HG02798 (cell line): ENCODE measurements around the gene SFRP2.
A peak's percentile ranks its signal among the peaks of the same experiment; 100 is the strongest.

Experiments used
- ATAC-seq: cut with Tn5 transposase; IDR thresholded peaks from one replicate; pipeline ENCODE4 v1.9.1; 2021; ENCODE audit warnings: mild to moderate bottlenecking; ENCODE audit not compliant: unreplicated experiment, poor library complexity

The SFRP2 gene

DNA sequence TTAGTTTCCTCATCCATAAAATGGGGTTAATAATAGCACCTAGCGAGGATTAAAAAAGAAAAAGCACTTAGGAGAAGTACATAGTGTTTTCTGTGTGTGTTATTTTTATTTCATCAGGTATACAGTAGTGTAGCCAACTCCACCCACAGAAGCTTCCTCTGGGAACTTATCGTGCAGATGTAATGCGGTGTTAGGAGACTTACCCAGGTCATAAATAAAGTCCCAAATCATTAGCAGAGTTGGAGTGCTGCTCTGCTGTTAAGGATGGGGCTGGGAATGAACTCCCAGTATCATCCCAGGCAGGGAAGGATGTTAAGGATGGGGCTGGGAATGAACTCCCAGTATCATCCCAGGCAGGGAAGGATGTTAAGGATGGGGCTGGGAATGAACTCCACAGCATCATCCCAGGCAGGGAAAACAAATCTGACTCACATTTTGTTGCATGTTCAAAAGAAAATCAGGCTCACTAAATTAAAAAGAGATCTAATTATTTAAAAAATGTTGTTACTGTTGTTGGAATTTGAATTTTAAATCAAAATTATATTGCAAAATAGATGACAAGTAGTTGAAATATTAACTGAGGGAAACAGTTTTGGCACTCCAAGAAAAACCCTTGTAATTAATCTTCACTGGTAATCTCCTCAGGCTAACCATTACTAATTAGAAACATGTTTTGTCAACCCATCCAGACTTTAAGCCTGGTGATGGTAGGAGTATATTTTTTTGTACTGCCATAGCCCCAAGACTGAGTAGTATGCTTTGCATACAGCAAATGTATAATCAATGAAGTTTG, 10.2 kb upstream of the SFRP2 start:
- ATAC-seq, result no peak

DNA sequence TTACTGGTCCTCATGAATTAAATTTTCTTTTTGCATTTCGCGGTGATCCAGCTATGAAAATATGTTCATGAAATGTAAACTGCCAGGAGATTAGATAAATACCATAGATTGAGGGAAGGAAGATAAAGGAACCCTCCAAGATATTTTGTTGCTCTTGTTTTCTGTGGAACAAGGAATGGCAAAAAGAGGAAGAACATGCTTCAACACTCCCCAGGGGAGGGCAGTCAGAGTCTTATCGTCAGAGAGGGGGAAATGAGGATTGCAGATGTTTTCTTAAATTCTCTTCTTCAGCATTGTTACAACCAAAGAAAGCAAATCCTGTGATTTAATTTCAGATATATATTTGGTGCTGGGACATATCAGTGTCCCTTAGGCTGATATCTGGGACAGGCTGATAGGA, 9.5 kb upstream of the SFRP2 start:
- no peak for ATAC-seq

DNA sequence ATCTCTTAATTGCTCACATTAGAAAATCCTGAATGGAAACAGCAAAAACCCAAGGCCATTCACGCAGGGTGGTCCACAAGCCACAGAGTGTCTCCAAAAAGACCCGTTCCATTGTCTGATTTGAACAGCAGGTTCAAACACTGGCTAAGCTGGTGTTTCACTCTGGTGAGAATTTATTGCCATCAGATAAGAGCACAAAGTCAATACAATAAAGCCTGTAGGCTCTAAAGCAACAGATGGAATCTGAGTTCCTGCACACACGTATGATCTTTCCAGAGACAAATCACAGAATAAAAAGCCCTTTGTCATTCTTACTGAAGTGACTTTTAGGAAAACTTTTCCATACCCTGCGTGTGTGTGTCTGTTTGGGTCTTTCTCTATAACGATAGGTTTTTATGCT, 5.1 kb upstream of the SFRP2 start:
- ATAC-seq, result no peak

DNA sequence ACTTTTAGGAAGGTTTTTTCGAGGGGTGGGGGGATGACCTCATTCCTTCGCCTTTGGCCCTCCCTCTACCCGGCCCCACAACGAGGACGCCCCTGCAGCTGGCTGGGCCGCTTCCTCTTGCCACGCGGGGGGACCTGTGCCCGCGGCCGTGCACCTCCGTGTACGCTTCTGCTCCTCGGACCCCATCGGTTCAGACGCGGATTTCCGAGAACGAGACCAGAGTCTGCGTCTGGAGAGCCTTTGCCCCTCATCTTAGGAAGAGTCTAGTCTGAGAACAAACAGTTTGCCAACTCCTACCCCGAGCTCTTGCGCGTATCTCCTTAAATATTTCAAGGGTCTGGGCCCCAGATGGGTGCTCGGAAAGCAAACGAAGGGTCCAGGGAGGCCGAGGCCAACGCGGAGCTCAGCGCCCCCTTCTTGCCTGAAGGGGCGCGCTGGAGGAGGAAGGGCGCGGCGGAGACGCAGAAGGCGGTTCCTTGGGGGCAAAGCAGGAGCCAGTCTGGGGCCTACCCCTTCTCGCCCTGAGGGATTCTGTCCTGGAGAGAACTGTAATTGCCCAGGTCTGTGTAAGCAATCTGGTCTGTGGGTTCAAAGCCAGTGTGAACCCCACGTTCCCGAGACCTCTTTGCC, 3.9 kb upstream of the SFRP2 start:
- ATAC-seq, result no peak

DNA sequence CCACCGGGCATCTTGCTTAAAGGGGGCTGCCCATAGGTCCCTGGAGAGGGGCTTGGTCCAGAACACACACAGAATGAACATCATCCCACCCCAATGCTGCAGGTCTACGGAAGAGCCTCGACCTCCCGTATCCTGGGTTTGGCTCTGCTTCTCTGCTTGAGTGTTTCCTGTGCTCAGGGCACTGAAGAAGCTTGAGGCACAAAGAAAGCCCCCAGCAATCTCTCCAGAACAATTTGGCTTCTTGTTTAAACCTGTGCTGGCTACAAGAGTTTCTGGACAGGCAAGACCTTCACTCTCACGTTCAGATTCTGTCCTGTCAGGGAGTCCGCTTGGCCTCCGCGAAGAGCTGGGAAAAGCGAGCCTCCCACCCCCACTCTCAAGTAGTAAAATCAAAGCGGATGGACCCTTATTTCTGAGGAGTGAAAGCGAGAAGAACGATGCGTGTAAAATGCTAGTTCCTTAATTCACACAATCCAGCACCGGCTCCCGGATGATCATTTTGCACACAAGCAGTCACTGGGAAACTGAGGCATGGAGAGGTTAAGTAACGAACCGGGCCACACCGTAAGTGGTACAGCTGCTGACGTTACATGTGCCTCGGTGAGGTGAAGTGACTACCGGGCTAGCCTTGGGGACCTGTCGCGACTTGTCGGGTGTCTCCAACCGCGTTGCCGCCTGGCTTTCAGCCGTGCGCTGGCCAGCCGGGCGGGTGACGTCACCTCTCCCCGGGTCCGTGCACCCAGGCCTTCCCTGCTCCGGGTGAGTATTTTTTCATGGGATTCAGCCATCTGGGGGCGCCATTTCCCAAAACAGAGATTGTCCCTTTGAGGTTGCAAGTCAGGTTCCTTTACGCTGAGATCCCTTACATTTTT, 3.1 kb upstream of the SFRP2 start:
- no peak for ATAC-seq

DNA sequence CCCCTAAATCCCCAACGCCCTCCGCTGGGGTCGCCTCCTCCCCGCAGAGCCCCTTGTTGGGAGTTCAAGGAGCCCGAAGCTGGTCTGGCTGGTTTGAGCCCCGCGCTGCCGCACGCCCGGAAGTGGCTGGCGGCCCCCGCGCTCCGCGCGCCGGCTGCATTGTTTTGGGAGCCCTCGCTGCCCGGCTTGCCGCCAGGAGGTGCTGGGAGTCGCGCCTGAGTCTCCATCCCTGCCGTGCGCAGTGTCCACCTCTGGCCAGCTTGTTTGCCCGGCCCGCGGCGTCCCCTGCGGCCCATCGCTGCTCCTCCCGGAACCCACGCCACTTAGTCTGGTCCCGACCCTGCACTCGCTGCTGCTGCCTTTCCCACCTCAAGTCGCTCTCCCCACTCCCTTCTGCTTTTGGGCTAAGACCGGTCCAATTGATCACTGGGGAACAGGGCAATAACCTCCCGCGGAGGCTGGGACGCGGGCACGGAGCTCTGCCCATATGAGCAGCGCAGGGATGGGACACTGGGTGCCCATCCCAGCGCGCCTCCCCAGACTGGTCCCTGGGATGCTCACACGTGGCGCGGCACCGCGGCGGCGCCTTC, 2.2 kb upstream of the SFRP2 start:
- peak; percentile 43 for ATAC-seq

DNA sequence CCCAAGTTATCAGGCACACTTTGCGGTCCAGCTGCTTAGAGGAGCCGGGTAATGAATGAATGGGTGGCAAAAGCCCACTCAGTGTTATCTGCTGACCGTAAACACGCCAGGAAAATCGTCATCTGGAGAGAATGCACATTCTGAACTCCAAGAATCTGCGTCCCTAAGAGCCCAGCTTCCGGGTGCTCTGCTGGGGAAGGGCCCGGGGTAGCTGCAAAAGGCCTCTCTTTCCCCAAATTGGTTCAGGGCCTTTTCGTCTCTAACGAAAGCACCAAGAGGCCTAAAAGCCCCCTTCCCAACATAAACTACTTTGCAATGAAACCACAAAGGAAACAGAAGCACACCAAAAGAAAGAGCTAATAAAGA, 1.6 kb upstream of the SFRP2 start:
- no peak for ATAC-seq

DNA sequence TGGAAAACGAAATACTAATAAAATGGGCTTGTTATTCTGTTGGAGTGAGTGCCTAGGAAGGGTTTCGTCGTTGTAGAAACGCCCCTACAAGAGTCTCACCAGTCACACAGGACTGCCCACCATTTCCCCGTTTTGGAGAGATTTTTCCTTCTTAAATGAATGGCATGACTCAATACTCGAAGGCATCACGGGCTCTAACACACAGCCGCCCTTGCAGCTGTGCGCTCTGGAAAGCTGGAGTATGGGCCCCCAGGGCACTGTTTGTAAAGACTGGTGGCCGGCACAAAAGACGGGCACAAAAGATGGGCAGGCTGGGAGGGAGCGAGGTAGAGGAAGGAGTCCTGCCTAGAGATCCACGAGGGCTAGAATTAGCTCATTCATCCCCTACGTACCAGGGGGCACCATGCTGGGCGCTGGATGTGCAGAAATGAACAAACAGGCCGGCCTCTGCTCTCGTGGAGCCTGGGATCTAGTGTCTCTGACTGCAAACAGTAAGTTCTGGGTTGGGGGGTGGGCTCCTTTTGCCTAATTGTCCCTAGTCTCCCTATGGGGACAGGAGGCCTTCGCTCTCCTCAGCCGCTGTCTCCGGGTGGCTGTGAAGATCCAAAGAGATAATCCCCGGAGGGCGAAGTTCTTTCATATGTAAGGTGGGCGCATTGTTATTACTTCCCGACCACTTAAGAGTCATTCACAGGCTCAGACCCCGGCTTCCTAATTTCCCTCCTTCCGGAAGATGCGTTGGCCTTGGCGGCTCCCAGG, 1.0 kb upstream of the SFRP2 start:
- no peak for ATAC-seq

DNA sequence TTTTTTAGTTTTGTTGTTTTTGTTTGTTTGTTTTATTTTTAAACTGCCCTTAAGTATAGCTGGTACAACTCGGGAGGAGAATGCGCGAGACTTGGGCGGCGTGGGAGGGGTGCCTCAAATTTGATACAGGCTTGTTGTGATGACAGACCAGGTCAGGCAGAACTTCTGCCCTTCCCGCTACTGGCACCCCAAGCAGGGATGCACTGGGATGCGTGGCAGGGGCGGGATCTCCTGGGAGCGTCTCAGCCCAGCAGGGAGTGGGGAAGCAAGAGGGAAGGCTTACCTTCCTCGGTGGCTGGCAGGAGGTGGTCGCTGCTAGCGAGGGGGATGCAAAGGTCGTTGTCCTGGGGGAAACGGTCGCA, 851 bp downstream of the SFRP2 start:
- ATAC-seq, result no peak

DNA sequence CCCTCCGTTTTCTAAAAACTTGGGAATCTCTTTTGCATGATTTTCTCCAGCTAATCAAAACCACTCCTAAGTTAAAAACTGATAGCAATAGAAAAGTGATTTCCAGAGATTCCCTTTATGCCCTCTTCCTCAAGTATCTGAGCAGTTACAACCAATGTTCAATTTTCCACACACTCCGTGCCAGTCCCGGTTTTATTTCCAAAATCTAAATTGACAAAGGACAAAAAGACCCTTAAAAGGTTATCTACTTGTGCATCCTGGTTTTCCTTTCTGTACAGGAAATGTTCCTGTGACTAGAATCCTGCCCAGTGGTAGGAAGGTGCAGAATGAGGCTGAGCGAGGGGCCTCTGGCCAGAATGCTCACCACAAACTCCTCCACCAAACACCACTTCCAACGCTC, 1.3 kb downstream of the SFRP2 start:
- no peak for ATAC-seq

DNA sequence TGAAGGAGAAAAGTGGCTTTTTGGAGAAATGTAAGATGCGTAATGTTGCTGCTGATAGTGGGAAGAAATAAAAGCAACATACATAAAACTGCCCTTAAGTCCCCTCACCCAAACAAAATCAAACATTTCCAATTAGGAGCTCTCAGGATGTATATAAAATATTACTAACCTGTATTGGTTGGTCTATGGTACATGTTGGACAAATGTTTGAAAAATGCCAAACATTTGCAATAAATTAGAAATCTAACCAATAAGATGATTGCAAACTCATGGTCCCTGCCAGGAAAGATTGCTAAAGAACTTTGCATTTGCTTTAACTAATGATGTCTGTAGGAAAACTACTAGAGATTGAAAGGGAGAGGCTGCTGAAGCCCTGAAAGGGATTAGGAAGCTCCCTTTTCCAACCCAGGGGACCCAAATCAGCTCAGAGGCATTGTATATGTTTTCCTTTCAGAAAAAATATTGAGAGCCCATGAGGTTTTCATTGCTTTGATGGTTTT, 1.8 kb downstream of the SFRP2 start:
- ATAC-seq, result no peak

DNA sequence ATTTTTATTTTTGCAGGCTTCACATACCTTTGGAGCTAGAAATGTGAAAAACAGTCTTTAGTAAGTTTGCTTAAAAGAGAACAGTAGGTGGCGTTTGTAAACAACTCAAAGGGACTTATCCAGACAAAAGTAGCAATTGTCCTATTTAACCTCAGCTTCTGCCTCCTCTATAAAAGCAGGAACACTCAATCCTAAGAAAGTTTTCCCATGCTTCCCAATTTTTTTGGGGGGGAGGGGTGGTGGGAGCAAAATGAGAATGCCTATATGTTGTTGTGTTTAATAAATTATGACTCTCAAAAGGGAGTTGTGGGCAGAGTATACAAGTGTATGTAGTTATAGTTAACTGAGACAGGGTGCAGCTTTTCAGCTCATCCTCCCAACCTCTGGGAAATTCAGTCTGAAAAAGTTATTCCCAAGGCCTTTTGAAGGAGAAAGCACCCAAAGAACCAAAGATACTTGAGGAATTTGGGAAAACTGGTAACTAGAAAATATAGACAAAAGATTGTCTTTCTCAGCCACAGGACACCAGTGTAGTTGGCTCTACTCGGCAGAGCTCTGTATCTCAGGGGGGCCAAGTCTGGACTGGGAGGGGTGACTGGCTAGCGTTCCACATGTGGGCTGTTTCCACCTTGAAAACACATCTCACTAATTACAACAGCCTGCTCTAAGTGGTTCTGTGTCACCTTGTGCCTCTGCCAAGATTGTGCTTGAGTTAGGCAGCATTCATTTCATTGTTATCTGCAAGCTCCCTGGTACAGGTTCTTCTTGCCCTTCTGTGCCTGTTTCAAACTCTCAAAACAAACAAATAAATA, 2.8 kb downstream of the SFRP2 start:
- ATAC-seq, result peak; percentile 34

DNA sequence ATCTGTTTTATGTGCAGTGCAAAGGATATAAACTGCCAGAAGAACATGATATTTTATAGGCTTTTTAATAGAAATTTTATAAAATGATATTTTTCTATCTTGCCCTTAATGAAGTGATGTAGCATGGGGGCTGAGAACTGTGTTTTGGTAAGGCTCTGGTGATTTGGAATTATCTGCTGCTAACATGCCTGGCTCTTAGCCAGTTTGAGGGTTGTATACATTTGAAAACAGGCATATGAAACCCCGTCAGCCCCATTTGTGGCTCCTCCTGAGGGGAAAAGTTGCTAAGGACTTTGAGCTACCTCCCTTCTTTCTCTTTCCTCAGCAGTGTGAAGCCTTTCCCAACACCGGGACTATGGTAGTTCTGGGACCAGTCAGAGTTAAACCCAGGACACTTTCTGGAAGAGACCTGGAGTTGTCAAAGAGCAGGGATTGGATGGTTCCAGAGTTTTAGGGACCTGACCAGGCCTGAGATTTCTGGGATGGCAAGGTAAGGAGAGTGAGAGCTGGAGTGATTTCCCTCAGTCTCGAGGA, 4.7 kb downstream of the SFRP2 start:
- no peak for ATAC-seq

DNA sequence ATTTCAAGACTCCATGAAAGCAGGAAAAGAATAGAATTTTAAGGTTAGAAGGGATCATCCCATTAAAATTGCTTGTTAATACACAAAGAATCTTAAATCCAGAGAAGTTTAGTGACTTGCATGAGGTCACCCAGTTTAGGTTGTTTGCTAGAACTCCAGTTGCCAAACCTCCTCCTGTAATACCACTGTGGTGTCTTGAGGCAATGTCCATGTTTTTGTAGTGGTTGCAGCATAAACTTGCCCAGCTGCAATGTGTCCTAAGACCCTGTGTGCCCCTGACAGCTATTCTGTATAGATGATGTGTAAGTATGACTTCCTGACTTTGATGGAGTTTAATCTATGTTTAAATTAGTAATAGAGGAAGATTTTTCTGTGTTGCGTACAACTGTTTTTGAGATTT, 6.3 kb downstream of the SFRP2 start:
- no peak for ATAC-seq

DNA sequence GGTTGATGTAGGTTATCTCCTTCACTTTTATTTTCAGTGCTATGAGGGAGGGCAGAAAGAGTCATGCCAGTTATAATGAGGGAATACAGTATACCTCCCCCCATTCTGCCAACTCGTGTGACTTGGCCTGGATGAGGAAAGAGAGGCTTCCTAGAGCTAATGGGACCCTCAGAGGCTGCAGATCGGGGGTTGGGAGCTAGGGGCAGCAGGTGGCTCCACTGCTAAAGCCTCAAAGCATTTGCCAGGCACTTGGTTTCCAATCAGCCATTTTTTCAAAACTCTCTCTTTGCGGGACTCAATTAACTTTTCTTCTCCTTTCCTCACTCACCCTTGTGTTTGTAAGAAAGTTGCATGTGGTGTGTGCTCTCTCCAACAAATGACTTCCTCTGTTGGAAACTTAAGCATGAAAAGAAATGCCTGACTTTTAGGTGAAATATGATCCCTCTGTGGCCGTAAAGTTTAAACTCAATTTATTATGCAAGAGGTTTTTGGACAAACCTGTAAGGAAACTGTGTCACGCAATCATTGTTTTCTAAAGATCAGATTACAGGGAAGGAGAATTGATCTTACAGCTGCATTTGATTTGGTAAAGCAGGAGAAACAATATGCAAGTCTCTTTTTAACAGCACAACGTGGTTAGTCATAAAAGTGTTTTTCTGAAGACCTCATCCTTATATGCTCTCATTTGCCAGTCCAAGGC, 7.0 kb downstream of the SFRP2 start:
- no peak for ATAC-seq

DNA sequence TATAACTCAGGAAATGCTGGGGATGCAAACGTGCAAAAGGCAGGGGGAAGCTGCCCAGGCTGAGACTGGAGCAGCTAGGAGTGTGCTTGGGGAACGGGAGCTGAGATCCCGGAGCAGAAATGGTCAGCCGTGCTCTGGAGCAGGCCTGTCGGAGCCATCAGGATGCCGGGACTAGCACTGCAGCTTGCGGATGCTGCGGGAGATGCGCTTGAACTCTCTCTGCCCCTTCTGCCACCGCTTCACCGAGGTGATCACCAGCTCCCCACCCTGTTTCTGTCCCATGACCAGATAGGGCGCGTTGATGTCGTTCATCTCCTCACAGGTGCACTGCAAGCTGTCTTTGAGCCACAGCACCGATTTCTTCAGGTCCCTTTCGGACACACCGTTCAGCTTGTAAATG, 7.6 kb downstream of the SFRP2 start:
- ATAC-seq, result no peak

DNA sequence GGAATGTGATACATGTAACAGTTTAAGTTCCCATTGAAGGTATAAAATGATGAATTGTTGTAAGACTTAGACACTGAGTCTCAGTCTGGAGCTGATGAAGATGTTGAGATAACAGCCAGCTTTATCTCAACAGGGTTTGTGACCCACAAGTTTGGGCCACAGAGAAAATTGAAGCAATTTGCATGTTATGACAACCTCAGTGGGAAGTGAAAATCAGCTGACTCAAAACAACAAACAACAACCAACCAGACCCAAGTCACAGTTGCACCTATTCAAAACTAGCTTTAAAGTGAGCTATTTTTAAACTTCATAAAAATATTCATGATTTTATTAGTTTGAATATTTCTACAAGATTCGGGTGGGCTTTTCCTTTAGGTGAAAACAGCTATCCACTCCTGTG, 8.0 kb downstream of the SFRP2 start:
- peak; percentile 82 for ATAC-seq

DNA sequence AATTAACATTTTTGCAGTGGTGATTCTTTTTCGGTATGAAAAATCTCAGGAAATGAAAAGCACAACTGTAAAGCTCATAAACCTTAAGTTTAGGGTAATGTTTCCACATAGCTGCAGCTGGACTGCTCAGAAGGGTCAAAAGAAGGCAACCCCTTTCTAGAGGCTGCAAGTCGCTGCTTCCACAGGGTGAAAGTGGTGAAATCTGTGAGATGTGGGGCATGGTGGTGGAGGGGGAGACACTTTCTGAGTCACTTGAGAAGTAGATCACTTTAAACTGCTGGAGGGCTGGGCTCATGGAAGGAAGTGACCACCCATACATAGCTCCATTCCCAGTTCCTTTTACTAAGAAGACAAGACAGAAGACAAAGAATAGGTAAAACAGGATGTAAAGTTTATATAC, 8.7 kb downstream of the SFRP2 start:
- no peak for ATAC-seq
